ENCODE measurements around the gene MT1M.
A peak's percentile ranks its signal among the peaks of the same experiment; 100 is the strongest.

DNA sequence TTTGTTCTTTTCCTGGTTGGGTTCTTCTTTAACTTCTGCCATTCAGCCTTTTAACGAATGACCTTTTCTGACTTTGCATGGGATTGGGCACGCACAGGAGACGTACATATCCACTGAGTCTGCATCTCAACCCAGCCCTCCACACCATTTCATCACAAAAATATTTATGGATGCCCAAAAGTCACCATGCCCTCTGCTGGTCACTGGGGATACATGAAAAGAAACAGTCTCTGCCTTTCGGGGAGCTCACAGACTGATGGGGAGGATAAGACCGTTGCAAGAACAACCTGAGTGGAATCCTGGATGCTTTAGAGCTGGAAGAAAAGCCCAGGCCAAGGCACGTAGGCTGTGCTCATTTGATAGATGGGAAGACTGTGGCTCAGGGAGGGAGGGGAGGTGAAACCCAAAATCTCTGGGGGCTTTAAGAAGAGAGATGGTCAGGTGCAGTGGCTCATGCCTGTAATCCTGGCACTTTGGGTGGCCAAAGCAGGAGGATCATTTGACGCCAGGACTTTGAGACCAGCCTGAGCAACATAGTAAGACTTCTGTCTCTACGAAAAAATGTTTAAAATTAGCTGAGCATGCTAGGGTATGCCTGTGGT lies 32.0 kb upstream of the MT1M start:
- TF ChIP-seq RAD21 (IDR thresholded peaks at IDR 0.05 in 1 of 2, conservative IDR thresholded peaks at IDR 0.05 in 1 of 2; ENCODE audit: low read depth in 2 of 2, low read length in 2 of 2) (peak; percentile 52 to 57), EZH2 (IDR thresholded peaks at IDR 0.05; ENCODE audit: low read depth, low read length, severe bottlenecking) (no peak), MAFK (IDR thresholded peaks at IDR 0.05; ENCODE audit: low read depth, low read length) (no peak), GABPA (IDR thresholded peaks at IDR 0.05; ENCODE audit: borderline replicate concordance, insufficient read depth, low read length) (no peak), YY1 (IDR thresholded peaks at IDR 0.05; ENCODE audit: low read depth, low read length) (no peak), CHD2 (IDR thresholded peaks at IDR 0.05; ENCODE audit: low read length) (no peak), ZNF274 (IDR thresholded peaks at IDR 0.05; ENCODE audit: borderline replicate concordance, extremely low read depth, low read length) (no peak)
- TF ChIP-seq, protein P1, sequence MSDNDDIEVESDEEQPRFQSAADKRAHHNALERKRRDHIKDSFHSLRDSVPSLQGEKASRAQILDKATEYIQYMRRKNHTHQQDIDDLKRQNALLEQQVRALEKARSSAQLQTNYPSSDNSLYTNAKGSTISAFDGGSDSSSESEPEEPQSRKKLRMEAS (IDR thresholded peaks at IDR 0.05): no peak

Data from H1 (cell line).